GM19324 (cell line): ENCODE results near the gene CCDC136.

Experiments used
- ATAC-seq: cut with Tn5 transposase; IDR thresholded peaks from one replicate; pipeline ENCODE4 v1.9.1; 2021; ENCODE audit warnings: mild to moderate bottlenecking, moderate library complexity; ENCODE audit not compliant: unreplicated experiment, low FRiP score

Gene CCDC136

GRCh38 chr7:128801667-128802418 lies 10.1 kb downstream of the CCDC136 start:
- no peak for ATAC-seq

- ATAC-seq = no peak
Observed at GRCh38 chr7:128804484-128804883, 12.7 kb downstream of the CCDC136 start.

GRCh38 chr7:128805225-128805624 lies 13.5 kb downstream of the CCDC136 start:
- no peak for ATAC-seq

- ATAC-seq = no peak
Observed at GRCh38 chr7:128807191-128807590, 15.4 kb downstream of the CCDC136 start.

- no peak for ATAC-seq
Observed at GRCh38 chr7:128809363-128809762, 17.6 kb downstream of the CCDC136 start.

GRCh38 chr7:128810473-128810872 lies 18.7 kb downstream of the CCDC136 start:
- no peak for ATAC-seq

- ATAC-seq = no peak
Observed at GRCh38 chr7:128810997-128811396, 19.2 kb downstream of the CCDC136 start.

GRCh38 chr7:128811631-128812430 lies 20.1 kb downstream of the CCDC136 start:
- ATAC-seq = no peak

GRCh38 chr7:128812514-128813168 lies 20.9 kb downstream of the CCDC136 start:
- no peak for ATAC-seq

GRCh38 chr7:128814499-128814898 lies 22.7 kb downstream of the CCDC136 start:
- no peak for ATAC-seq

GRCh38 chr7:128815289-128815942 lies 23.6 kb downstream of the CCDC136 start:
- ATAC-seq = no peak

GRCh38 chr7:128818694-128819093 lies 26.9 kb downstream of the CCDC136 start:
- no peak for ATAC-seq

- no peak for ATAC-seq
Observed at GRCh38 chr7:128821724-128822123, 30.0 kb downstream of the CCDC136 start.

GRCh38 chr7:128826512-128826911 lies 34.7 kb downstream of the CCDC136 start:
- no peak for ATAC-seq

GRCh38 chr7:128826916-128827247 lies 35.1 kb downstream of the CCDC136 start:
- no peak for ATAC-seq

GRCh38 chr7:128827248-128827958 lies 35.6 kb downstream of the CCDC136 start:
- no peak for ATAC-seq

GRCh38 chr7:128827971-128828711 lies 36.4 kb downstream of the CCDC136 start:
- ATAC-seq = no peak

- ATAC-seq = no peak
Observed at GRCh38 chr7:128829391-128830166, 37.8 kb downstream of the CCDC136 start.
